DOHH2 (cell line): ENCODE measurements around the gene ARHGAP8.

Experiments used
- H3F3A ChIP-seq: fragments of 200-600 bp; sonication (generic), shearing (Covaris generic); 2 replicates; pipeline ENCODE4 v1.6.0; 2016; ENCODE audit warnings: antibody characterized with exemption, mild to moderate bottlenecking; ENCODE audit not compliant: control insufficient read depth, insufficient read depth
- H3K27ac ChIP-seq: fragments of 200-600 bp; sonication (generic); 2 replicates; pipeline ENCODE4 v1.5.1; 2014; ENCODE audit warnings: low read depth, mild to moderate bottlenecking, low read length, moderate library complexity
- H3K27me3 ChIP-seq: fragments of 200-600 bp; sonication (generic); 2 replicates; pipeline ENCODE4 v1.6.1; 2014; ENCODE audit warnings: mild to moderate bottlenecking, low read length, mixed read lengths; ENCODE audit not compliant: control insufficient read depth
- H3K36me3 ChIP-seq: fragments of 200-600 bp; sonication (generic); 2 replicates; pipeline ENCODE4 v1.6.1; 2014; ENCODE audit warnings: mild to moderate bottlenecking, low read length, moderate library complexity, mixed read lengths; ENCODE audit not compliant: control insufficient read depth
- H3K4me1 ChIP-seq: fragments of 200-600 bp; sonication (generic); 2 replicates; pipeline ENCODE4 v1.6.1; 2014; ENCODE audit warnings: mild to moderate bottlenecking, low read length, mixed read lengths; ENCODE audit not compliant: control insufficient read depth
- H3K4me2 ChIP-seq: fragments of 200-600 bp; sonication (generic); 2 replicates; pipeline ENCODE4 v1.6.0; 2014; ENCODE audit warnings: mild to moderate bottlenecking, low read length, moderate library complexity
- H3K4me3 ChIP-seq: fragments of 200-600 bp; sonication (generic); 2 replicates; pipeline ENCODE4 v1.5.1; 2014; ENCODE audit warnings: mild to moderate bottlenecking, low read length, mixed read lengths
- H3K79me2 ChIP-seq: fragments of 200-600 bp; sonication (generic); 2 replicates; pipeline ENCODE4 v1.6.1; 2014; ENCODE audit warnings: mild to moderate bottlenecking, low read length, mixed read lengths; ENCODE audit not compliant: control insufficient read depth
- H3K9me2 ChIP-seq: fragments of 200-600 bp; sonication (generic); replicated peaks from 2 replicates; pipeline ENCODE4 v1.6.1; 2014; ENCODE audit warnings: mild to moderate bottlenecking, low read length, mixed read lengths; ENCODE audit not compliant: control insufficient read depth
- H3K9me3 ChIP-seq: fragments of 200-600 bp; sonication (generic); 2 replicates; pipeline ENCODE4 v1.6.1; 2014; ENCODE audit warnings: antibody characterized with exemption, low read length, mixed read lengths; ENCODE audit not compliant: control insufficient read depth, insufficient read depth
- H4K20me1 ChIP-seq: fragments of 200-600 bp; sonication (generic); 2 replicates; pipeline ENCODE4 v1.6.0; 2014; ENCODE audit warnings: low read depth, mild to moderate bottlenecking, antibody characterized with exemption, low read length, moderate library complexity; ENCODE audit not compliant: control insufficient read depth, insufficient read depth
- CTCF ChIP-seq: fragments of 200-600 bp; sonication (generic); IDR thresholded peaks from one replicate; pipeline ENCODE4 v1.5.1; 2014; ENCODE audit warnings: antibody characterized with exemption, mild to moderate bottlenecking, low read depth, low read length; ENCODE audit not compliant: poor library complexity, severe bottlenecking
- EZH2phosphoT487 ChIP-seq: fragments of 200-600 bp; sonication (generic); IDR thresholded peaks from 2 replicates; pipeline ENCODE4 v1.6.1; 2017; ENCODE audit warnings: borderline replicate concordance, mild to moderate bottlenecking, antibody characterized with exemption, low read length, moderate library complexity, mixed read lengths

ARHGAP8 gene

DNA sequence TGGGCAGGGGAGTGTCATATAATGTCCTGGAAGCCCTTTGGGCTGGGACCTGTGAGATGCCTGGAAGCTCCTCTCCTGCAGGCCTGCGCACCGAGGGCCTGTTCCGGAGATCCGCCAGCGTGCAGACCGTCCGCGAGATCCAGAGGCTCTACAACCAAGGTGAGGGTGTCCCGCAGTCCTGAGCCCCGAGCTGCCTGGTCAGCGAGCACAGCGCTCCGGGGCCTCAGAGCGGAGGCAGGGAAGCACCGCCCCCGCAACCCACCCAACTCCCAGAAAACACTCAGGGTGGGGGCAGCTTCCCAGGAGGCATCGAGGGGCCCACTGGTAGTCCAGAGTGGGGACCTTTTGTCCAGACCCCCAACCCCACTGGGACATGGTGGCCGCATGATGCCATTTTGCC is 95.5 kb downstream of the ARHGAP8 start:
- Histone ChIP-seq H3K27ac (no peak overlapping the region), H3K9me3 (no peaks in the 10 kb centered on the region), H3K4me2 (no peak overlapping the region), H4K20me1 (no peaks in the 10 kb centered on the region), H3K79me2 (no peaks in the 10 kb centered on the region), H3K9me2 (no peaks in the 10 kb centered on the region), H3K4me3 (no peak overlapping the region), H3F3A (no peaks in the 10 kb centered on the region), H3K4me1 (no peaks in the 10 kb centered on the region), H3K36me3 (no peaks in the 10 kb centered on the region), H3K27me3 (no peaks in the 10 kb centered on the region)
- TF ChIP-seq CTCF (no peak), EZH2phosphoT487 (no peak)

- TF ChIP-seq CTCF (no peak), EZH2phosphoT487 (no peak)
- Histone ChIP-seq H3K79me2 (no peaks in the 10 kb centered on the region), H3K4me1 (no peaks in the 10 kb centered on the region), H3K36me3 (no peaks in the 10 kb centered on the region), H3K4me3 (no peak overlapping the region), H3K27ac (no peak overlapping the region), H3K9me3 (no peaks in the 10 kb centered on the region), H4K20me1 (no peaks in the 10 kb centered on the region), H3K4me2 (no peak overlapping the region), H3K27me3 (no peaks in the 10 kb centered on the region), H3F3A (no peaks in the 10 kb centered on the region), H3K9me2 (no peaks in the 10 kb centered on the region)
Observed at GRCh38 chr22:44848296-44848741, 95.9 kb downstream of the ARHGAP8 start.

- Histone ChIP-seq H4K20me1 (no peaks in the 10 kb centered on the region), H3K9me2 (no peaks in the 10 kb centered on the region), H3K27me3 (no peaks in the 10 kb centered on the region), H3K4me3 (no peak overlapping the region), H3K4me2 (no peak overlapping the region), H3K79me2 (no peaks in the 10 kb centered on the region), H3K4me1 (no peaks in the 10 kb centered on the region), H3F3A (no peaks in the 10 kb centered on the region), H3K36me3 (no peaks in the 10 kb centered on the region), H3K9me3 (no peaks in the 10 kb centered on the region), H3K27ac (no peak overlapping the region)
- TF ChIP-seq CTCF, result no peak
- TF ChIP-seq EZH2phosphoT487, result no peak
Observed at GRCh38 chr22:44848791-44849420, 96.5 kb downstream of the ARHGAP8 start.
